Large intestine (tissue), 3 donors: ENCODE data around the gene FGFR2. TPM values are rescaled to one million over a fixed set of nuclear protein-coding genes. Genes with fewer than 3 reads are reported as not detected.

Experiments
- DNase-seq, 2 donors: peaks; one replicate each; pipeline versions ENCODE4 v3.0.0 to v3.0.0-alpha.2; 2013
- H3K27ac ChIP-seq: one replicate; pipeline ENCODE4 v1.5.1; 2013; ENCODE audit warnings: low read length
- H3K27me3 ChIP-seq: 2 replicates; pipeline ENCODE4 v1.6.1; 2013; ENCODE audit warnings: low read length; ENCODE audit not compliant: control insufficient read depth, insufficient read depth
- H3K36me3 ChIP-seq: 2 replicates; pipeline ENCODE4 v1.6.1; 2013; ENCODE audit warnings: low read length; ENCODE audit not compliant: control insufficient read depth, insufficient read depth
- H3K4me1 ChIP-seq: one replicate; pipeline ENCODE4 v1.6.1; 2013; ENCODE audit warnings: low read length; ENCODE audit not compliant: control insufficient read depth, insufficient read depth
- H3K4me3 ChIP-seq: one replicate; pipeline ENCODE4 v1.5.1; 2013; ENCODE audit warnings: low read length
- H3K9me3 ChIP-seq: one replicate; pipeline ENCODE4 v1.6.1; 2013; ENCODE audit warnings: mild to moderate bottlenecking, low read depth, low read length, moderate library complexity; ENCODE audit not compliant: control insufficient read depth
- WGBS: methylation state at CpG from one replicate; pipeline ENCODE4 v1.1.5; 2013; ENCODE audit warnings: low lambda C conversion rate; ENCODE audit not compliant: insufficient coverage; 5-methylcytosine and 5-hydroxymethylcytosine counted together
- polyA plus RNA-seq: library from polyadenylated mRNA; unstranded; fragments of 120-200 nt; gene quantifications from one replicate; pipeline ENCODE4 v1.2.1, GENCODE V29; 2013

FGFR2 gene
- polyA plus RNA-seq, 1 donor, result 23.6 TPM

DNA sequence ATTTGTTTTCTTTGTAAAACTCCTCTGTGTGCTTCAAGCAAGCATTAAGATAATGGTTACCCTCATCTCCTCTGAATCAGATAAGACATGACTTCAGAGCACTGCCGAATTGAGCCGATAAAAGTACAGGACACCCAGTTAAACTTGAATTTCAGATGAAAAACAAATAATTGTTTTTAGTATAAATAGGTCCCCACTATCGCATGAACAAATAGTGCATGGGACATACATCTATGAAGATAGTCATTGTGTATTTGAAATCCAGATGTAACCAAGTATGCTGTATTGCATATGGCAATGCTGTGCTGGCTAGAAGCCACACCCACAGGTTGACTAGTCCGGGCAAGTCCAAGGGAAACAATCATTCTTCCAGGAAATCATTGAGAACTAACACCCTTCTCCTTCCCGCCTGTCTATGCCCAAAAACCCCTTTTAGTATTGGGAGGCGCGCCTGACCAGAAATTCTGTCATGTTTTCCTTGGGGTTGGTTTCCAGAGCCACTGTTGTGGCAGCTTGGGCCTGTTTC lies 12.6 kb upstream of the FGFR2 start:
- no peak overlapping the region for H3K27ac ChIP-seq

DNA sequence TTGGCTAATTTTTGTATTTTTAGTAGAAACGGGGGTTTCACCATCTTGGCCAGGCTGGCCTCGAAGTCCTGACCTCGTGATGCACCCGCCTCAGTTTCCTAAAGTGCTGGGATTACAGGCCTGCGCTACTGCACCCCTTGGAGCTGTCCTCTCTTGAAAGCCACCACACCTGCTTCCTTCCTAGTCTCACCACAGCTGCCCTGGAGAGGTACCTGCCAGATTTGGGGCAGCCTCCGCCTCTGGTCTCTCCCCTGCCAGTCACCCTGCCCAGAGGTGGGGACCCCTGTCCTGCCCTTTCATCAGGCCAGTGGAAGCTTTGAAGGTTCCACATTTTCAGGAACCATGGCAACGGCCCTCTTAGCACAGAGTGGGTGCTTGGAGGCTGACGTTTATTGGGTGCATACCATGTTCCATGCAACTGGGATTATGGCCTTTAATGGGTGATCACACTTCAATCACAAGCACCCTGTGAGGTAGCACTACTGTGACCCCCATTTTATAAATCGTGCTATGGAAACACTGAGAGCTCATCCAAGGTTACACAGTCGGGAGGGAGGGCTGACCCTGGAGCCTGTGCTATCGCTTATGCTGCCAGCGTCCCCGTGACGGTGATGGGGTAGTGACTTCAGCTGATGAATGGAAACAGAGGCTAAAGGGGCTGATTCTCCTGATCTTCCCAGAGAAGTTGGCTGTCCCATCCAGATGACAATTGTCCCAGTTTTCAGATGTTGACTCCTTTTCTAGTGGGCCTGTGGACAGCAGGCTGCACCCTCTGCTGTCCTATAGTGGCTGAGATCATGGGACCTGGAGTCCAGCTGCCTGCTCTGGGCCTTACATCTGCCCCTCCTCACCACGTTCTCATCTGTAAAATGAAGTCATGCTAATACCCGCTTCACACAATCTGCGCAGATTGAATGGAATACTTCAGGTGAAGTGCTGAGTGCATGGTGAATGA lies 11.5 kb upstream of the FGFR2 start:
- Histone ChIP-seq H3K27ac (no peak overlapping the region), H3K4me3 (no peak overlapping the region), H3K9me3 (no peaks in the 10 kb centered on the region), H3K27me3 (no peaks in the 10 kb centered on the region), H3K4me1 (peaks cover 15% of the 10 kb centered on the region), H3K36me3 (no peaks in the 10 kb centered on the region)
- DNase-seq, result no peak
- WGBS, result 100% methylated on average over 2 of the region's 17 CpGs

More for the DNA sequence above, 12.6 kb upstream of the FGFR2 start:
- no peaks in the 10 kb centered on the region for H3K36me3 ChIP-seq
- no peak for DNase-seq
- H3K9me3 ChIP-seq, result no peaks in the 10 kb centered on the region
- peaks cover 11% of the 10 kb centered on the region for H3K4me1 ChIP-seq
- WGBS, result no CpG with 5 or more reads among the region's 7 CpGs
- H3K4me3 ChIP-seq, result no peak overlapping the region
- H3K27me3 ChIP-seq, result no peaks in the 10 kb centered on the region

DNA sequence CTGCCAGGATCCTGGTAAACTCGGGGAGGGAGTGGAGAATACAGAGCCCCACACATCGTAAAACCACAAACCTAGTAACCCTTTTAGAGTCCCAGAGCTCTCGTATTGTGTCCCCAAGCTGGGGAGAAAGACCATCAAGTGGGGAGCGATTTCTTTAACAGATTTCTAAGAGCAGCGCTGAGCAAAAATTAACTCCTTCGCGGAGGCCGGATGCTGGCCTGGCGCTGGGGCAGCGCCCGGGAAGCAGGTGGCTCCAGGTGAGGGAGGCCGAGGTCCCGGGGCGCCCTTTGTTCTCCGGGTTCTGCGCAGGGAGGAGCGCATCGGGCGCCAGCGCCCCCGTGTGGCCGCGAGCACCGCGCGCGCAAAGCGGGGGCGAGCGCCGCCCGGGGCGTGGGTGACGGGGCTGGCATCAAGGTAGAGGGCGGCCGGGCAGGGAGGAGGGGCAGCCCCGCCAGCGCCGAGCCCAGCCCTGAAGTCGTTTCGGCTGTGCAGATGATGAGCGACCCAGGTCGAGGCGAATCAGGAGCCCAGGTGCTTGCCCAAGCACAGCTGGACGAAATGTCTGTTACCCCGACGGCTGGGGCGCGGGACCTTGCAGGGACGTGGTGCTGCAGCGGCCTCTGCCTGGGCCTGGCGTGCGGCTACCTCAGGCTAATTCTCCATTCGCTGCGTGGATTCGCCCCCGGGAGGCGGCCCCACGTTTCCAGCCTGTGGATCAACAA lies 10.4 kb upstream of the FGFR2 start:
- Histone ChIP-seq H3K27ac (no peak overlapping the region), H3K36me3 (no peaks in the 10 kb centered on the region), H3K4me1 (peaks cover 15% of the 10 kb centered on the region), H3K4me3 (peak overlapping the region; percentile 38), H3K9me3 (no peaks in the 10 kb centered on the region), H3K27me3 (no peaks in the 10 kb centered on the region)
- WGBS, result 20% methylated on average over 1 of the region's 59 CpGs
- DNase-seq, result peak; percentile 63 to 82

DNA sequence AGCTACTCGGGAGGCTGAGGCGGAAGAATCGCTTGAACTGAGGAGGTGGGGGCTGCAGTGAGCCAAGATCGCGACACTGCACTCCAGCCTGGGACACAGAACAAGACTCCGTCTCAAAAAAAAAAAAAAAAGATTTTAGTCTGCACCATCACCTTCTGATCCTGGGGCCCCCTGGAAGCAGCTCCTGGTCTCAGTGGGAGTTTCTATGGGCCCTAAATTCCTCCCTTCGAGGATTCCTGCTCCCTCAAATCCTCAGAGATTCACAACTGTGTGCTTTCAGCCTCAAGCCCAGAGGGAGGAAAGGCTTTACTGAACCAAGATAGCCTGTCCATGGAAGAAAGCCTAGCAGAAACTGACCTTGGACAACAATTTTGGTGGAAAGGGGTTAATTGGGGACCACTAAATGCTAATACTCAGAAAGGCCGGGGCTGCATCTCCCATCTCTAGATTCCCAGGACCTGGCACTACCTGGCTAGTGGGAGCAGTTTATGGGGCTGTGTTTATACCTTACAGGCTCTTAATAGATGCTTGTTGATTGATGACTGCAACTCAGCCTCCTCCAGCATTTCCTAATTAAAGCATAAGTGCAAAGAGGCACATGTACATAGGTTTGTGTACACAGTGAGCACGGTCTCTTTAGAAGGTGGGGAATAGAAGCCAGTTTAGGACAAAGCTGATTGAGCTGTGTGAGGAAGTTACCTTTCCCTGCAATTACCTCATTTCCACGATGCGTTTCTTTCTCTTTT lies 9.2 kb upstream of the FGFR2 start:
- peaks cover 15% of the 10 kb centered on the region for H3K4me1 ChIP-seq
- H3K27me3 ChIP-seq, result no peaks in the 10 kb centered on the region
- no peaks in the 10 kb centered on the region for H3K9me3 ChIP-seq
- H3K36me3 ChIP-seq, result no peaks in the 10 kb centered on the region
- no peak for DNase-seq
- no peak overlapping the region for H3K4me3 ChIP-seq
- 90% methylated on average over 3 of the region's 11 CpGs for WGBS
- no peak overlapping the region for H3K27ac ChIP-seq

DNA sequence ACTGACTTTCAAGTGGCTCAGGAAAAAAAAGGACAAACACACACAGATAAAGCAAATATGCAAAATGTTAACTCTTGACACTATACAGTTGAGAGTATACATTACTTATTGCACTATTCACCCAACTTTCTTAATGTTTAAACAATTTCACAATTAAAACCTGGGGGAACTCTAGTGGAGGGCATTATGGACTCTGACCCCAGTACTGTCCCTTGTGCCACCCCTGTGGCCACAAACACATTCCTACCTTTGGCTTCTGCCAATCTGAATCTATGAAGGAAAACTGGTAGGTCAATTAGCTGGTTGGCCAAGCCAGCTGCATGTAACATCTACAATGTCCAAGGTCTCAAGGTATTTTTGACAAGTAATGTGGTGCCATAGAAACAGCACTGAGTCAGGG lies 7.5 kb upstream of the FGFR2 start:
- no peaks in the 10 kb centered on the region for H3K27me3 ChIP-seq

DNA sequence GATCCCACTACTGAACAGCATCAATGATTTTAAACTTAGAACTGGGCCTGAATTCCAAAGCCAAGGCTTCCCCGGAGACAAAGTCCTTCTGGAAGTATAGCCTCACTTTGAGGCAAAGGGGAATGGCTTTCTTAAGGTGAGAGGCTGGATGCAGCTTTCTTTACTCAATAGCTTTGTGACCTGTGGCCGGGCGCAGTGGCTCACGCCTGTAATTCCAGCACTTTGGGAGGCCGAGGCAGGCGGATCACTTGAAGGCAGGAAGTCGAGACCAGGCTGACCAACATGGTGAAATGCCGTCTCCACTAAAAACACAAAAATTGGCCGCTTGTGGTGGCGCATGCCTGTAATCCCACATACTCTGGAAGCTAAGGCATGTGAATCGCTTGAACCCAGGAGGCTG lies 3.2 kb upstream of the FGFR2 start:
- H3K9me3 ChIP-seq, result peaks cover 8% of the 10 kb centered on the region
- DNase-seq, result no peak
- 100% methylated on average over 1 of the region's 11 CpGs for WGBS
- no peaks in the 10 kb centered on the region for H3K36me3 ChIP-seq
- H3K4me1 ChIP-seq, result peaks cover 14% of the 10 kb centered on the region
- peaks cover 12% of the 10 kb centered on the region for H3K27me3 ChIP-seq
- no peak overlapping the region for H3K27ac ChIP-seq
- no peak overlapping the region for H3K4me3 ChIP-seq

More for the DNA sequence above, 7.5 kb upstream of the FGFR2 start:
- Histone ChIP-seq H3K36me3 (no peaks in the 10 kb centered on the region), H3K27ac (no peak overlapping the region), H3K4me1 (peaks cover 15% of the 10 kb centered on the region), H3K4me3 (no peak overlapping the region), H3K9me3 (no peaks in the 10 kb centered on the region)
- DNase-seq, result no peak

DNA sequence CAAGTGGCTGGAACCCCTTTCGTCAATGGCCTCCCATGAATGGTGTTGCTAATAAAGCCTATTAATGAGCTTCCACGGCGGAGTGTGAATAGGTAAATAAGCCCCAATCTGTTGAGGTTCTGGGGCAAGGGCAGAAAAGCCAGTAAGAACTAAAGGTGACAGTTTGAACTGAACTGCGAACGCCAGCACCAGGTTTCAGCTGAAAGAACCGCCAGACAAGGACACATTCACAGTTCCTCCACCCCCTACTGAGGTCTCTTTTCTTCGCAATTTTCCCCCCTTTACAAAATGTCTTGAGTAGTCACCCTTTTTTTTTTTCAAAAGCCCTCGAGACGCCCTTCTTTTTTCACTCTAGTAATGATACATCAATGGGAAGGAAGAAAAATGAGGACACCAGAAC lies 2.4 kb upstream of the FGFR2 start:
- WGBS, result 100% methylated on average over 2 of the region's 9 CpGs
- peaks cover 12% of the 10 kb centered on the region for H3K4me1 ChIP-seq
- H3K9me3 ChIP-seq, result peaks cover 8% of the 10 kb centered on the region
- H3K4me3 ChIP-seq, result no peak overlapping the region
- peaks cover 17% of the 10 kb centered on the region for H3K27me3 ChIP-seq
- no peaks in the 10 kb centered on the region for H3K36me3 ChIP-seq
- H3K27ac ChIP-seq, result no peak overlapping the region
- no peak for DNase-seq

DNA sequence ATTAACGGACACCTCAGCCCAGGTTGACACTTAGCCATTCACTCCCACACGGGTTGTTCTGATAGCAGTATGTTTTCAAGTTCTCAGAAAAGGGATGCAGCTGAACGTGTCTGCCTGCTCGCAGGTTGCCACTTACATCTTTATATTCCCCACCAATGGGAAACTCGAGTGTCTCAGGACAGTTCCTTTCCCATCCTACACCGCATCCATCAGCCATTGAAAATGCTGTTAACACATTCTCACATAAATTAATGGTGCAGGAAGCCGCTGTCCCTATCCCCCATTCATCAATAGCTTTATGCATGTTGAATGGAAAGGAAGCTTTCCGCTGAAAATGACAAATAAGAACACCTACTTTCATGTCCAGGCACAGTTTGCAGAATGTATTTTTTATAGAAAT lies 1.7 kb upstream of the FGFR2 start:
- Histone ChIP-seq H3K4me1 (peaks cover 12% of the 10 kb centered on the region), H3K27ac (no peak overlapping the region), H3K36me3 (no peaks in the 10 kb centered on the region), H3K9me3 (peaks cover 8% of the 10 kb centered on the region), H3K4me3 (no peak overlapping the region), H3K27me3 (peaks cover 17% of the 10 kb centered on the region)
- DNase-seq, result no peak
- WGBS, result 100% methylated on average over 1 of the region's 8 CpGs

DNA sequence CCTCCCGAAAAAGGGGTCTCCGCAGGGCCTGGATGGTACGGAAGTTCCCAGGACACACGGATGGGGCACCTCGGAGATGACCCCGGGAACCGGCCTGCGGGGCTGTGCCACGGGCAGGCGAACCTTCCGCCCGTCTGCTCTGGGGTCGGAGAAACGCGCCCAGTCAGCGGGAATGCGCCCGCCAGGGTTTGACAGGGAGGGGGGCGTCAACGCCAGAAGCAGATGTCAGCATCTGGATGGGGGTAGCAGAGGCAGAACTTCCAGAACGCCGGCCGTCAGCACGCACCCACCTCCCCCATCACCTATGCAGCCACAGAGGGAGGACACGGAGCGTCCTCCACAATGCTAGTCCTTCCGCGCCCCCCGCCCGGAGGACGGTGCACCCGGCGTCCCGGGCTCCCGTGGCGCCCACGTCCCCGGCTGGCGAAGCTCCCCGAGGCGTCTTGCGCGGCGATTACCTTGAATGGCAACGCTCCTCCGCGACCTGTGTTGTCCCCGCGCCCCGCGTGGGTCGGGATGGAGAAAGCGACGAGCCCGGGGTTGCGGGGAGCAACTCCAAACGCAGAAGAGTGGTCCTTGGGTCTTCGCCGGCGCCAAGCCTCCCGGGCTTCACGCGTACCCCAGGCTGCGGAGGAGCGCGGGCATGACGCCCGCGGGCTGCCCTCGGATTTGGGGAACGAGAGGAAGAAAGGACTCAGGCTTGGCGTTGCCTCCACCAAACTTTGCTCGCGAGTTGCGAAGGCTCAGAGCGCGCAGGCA lies 561 bp downstream of the FGFR2 start:
- Histone ChIP-seq H3K4me1 (peaks cover 12% of the 10 kb centered on the region), H3K9me3 (peaks cover 8% of the 10 kb centered on the region)

More for the DNA sequence above, 561 bp downstream of the FGFR2 start:
- H3K27me3 ChIP-seq, result peaks cover 17% of the 10 kb centered on the region
- no CpG with 5 or more reads among the region's 77 CpGs for WGBS
- peak in 1 of 2 donors; percentile 56 for DNase-seq
- peak overlapping the region; percentile 42 for H3K27ac ChIP-seq
- peaks cover 7% of the 10 kb centered on the region for H3K36me3 ChIP-seq
- H3K4me3 ChIP-seq, result peak overlapping the region; percentile 80
